NK-92 treated with Interleukin-12 subunit alpha and Interleukin-12 subunit beta, amount 100 ng/mL, for 24 hours (cell line): ENCODE data around the gene FAM107B.

Experiments
- DNase-seq: peaks from one replicate; lab custom pipeline; 2025; lab: John Stamatoyannopoulos, UW

Gene FAM107B

DNA sequence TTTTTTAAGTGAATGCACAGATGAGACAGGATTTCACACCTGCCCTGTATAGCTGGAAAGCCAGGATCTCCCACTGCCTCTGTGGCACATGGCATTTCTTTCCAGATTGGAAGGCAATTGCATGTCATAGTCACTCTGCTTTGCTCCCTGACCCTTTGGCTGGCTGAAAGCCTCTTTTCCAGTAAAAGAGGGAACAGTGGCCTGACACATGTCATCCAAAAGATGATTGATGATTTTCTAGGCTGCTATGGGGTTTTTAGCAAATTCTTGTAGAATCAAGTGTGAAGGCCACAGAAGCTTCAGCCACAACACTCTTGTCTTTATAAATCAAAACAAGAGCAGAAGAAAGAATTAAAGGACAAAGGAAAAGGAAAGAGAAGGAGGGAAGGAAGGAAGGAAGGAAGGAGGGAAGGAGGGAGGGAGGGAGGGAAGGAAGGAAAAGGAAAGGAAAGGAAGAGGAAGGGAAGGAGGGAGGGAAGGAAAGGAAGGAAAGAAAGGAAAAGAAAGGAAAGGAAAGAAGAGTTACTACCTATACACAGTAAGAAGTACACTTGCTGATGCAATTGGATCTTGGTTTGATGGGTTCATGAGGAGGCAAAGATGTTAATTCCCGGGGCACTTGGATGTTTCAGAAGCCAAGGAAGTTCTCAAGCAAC, 285.0 kb downstream of the FAM107B start:
- DNase-seq = no peak

DNA sequence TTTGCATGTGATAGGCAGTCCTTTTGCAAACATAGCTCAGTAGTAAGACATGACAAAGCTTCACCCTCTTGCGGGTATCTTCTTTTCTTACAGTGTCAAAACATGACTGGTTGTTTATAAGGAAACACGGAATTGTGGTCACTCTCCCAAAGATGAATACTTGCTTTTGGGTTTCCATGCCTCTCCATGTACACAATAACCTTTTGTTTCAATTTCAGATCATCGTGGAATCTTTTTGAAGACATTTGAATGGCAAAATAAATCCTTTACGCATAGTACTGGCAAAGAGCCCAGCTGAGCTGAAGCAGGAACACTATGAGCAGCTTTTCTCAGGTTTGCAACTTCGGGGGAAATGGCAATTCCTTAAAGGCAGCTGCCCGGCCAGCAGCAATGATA, 287.2 kb downstream of the FAM107B start:
- no peak for DNase-seq

GRCh38 chr10:14486777-14487487, 287.8 kb downstream of the FAM107B start:
- DNase-seq = no peak

DNA sequence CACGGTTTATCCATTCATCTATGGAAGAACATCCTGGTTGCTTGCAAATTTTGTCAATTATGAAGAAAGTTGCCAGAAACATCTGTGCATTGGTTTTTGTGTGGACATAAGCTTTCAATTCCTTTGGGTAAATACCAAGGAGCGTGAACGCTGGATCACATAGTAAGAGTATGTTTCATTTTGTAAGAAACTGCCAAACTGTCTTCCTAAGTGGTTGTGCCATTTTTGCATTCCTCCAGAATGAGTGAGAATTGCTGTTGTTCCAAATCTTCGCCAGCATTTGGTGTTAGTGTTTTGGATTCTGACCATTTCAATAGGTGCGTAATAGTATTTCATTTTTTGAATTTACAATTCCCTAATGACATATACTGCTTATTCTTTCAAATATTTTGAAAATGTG, 288.7 kb downstream of the FAM107B start:
- DNase-seq = no peak

DNA sequence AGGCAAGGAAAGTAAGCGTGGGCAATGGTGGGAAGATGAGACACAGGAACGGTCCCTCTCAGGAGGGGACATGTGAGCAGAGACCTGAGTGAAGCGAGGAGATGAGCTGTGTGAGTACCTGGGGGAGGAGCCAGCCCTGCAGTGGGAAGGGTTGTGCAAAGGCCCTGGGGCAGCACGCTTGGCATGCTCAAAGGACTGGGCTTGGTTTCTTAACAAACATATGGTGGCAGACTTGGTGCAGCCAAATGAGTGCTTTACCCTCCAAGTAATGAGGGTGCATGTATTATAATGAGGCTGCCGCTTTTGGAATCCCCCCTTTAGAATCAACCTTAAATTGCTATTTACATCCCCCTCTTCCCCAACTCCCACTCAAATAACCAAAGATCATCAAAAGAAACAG, 291.3 kb downstream of the FAM107B start:
- DNase-seq = no peak

DNA sequence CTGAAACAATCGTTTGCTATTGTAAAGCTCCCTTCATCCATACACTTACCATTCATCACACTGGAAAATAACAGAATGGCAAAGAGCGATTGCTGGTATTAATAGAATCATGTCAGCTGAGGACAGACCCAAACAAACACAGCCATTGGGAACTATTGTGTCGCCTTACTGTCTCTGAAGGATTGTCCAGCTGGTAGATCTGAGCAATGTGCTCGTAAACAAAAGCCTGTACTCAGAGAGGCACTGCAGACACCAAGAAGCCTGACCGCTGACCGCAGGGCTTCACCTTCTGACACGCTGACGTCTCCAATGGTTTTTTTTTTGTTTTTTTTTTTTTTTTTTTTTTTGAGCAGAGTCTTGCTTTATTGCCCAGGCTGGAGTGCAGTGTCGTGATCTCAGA, 292.9 kb downstream of the FAM107B start:
- no peak for DNase-seq

GRCh38 chr10:14481014-14481413, 293.7 kb downstream of the FAM107B start:
- no peak for DNase-seq

GRCh38 chr10:14478604-14479003, 296.1 kb downstream of the FAM107B start:
- no peak for DNase-seq

GRCh38 chr10:14478201-14478600, 296.5 kb downstream of the FAM107B start:
- no peak for DNase-seq

- no peak for DNase-seq
These were observed 297.3 kb downstream of the FAM107B start for GRCh38 chr10:14477408-14477710.

DNA sequence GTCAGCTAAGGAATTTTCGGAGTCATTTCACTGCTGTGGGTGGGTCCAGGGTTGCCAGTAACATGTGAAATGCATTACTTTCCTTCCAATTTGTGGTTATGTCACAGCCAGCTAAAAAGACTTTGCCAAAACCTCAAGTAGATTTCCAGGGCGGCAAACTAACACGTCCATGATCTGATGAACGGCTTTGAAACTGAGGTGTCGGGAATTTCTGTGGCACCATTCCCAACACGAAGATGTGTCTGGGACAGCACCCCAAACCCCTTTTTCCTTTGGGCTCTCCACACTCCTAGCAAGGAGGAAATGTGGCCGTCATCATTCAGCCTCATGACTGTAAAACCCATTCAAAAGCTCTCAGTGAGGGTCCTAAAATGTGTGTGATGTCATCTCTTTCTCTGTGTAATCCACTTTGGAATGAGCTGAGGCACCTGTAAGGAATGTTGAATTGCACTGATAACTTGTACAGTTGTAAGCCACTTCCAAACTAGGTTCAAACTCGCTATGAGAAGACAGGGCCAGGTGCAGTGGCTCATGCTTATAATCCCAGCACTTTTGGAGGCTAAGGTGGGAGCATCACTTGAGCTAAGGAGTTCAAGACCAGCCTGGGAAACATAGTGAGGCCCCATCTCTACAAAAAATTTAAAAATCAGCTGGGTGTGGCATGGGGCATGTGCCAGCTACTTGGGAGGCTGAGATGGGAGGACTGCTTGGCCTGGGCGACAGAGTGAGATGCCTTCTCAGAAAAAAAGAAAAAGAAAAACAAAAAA, 297.9 kb downstream of the FAM107B start:
- DNase-seq = no peak

GRCh38 chr10:14476006-14476405, 298.7 kb downstream of the FAM107B start:
- DNase-seq = no peak

- no peak for DNase-seq
These were observed 300.0 kb downstream of the FAM107B start for GRCh38 chr10:14474656-14475055.

GRCh38 chr10:14470920-14471319, 303.8 kb downstream of the FAM107B start:
- DNase-seq = no peak

DNA sequence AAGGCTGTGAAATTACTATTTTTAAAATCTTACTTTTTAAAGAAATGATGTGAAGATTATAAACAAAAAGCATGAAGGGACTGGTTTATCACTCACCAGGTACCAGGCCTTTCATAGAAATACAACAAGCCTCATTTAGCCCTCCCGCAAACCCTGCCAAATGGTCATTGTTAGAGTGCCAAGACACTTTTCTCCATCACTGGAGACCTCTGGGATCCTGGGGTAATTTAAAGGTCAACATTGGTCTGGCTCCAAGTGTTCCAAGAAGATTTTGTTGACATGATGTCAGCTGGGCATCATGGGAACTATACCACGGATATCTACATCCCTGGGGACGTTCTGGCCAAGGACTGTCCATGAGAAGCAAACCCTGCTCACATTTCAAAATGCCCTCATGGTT, 306.0 kb downstream of the FAM107B start:
- no peak for DNase-seq
